ENCODE measurements around the gene KCTD15. TPM values are rescaled to one million over a fixed set of nuclear protein-coding genes. Genes with fewer than 3 reads are reported as not detected.

Gene KCTD15
- total RNA-seq, 1 experiment from 2014 or later, result 41.5 TPM

DNA sequence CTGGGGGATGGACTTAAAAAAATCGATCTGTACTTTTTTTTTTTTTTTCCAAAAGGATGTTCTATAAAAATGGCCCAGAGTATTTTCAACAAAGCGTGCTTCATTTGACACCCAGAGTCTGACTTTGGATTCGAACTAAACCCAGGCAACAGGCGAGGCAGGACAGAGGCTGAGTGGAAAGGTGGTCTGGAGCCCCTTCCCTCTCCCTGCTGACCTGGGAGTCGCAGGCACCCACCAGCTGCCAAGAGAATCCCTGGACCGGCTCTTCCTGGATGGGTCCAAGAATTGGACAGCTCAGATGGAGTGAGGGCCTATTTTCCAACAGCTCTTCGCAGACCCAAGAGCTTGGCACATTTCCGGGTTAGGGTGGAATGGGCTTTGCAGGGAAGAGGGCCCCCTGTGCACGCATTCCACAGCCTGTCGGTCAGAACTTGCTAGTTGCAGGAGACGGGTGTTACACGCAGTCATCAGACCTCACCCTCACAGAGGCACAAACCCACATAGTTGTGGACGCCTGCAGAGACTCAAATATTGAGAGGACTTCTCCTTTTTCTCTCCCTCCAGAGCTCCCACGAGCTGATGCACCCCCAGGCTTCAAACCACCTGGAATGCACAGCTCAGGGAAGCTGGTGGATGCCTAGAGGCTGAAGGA lies 15.2 kb downstream of the KCTD15 start (continued):
- TF ChIP-seq, protein P1, sequence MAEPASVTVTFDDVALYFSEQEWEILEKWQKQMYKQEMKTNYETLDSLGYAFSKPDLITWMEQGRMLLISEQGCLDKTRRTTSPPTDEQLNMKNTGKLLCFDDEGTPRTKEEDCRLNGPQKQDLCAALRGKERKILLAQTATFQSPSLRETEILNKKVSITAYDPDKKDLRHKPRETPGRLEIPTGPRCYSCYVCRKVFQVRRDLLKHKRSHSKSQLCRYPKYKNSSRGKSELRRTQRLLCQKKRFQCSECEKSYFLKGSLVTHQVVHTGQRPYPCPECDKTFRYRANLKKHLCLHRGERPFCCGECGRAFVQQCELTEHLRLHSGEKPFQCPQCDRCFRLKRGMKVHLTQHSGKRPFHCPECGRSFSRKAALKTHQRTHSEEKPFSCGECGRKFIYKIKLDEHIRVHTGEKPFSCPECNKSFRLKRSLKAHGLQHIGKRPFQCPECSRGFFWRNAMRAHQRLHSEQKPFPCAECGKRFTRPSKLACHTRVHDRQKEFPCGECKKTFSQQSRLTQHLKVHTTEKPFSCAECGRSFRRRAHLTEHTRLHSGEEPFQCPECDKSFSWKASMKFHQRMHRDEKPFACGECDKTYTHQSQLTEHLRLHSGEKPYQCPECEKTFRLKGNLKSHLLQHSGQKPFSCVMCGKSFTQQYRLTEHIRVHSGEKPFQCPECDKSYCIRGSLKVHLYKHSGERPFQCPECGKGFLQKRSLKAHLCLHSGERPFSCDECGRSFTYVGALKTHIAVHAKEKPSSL (CRISPR knock-in tag; conservative IDR thresholded peaks at IDR 0.05), result no peak
- TF ChIP-seq MXD4 (CRISPR knock-in tag; IDR thresholded peaks at IDR 0.05; ENCODE audit: borderline replicate concordance), result no peak

DNA sequence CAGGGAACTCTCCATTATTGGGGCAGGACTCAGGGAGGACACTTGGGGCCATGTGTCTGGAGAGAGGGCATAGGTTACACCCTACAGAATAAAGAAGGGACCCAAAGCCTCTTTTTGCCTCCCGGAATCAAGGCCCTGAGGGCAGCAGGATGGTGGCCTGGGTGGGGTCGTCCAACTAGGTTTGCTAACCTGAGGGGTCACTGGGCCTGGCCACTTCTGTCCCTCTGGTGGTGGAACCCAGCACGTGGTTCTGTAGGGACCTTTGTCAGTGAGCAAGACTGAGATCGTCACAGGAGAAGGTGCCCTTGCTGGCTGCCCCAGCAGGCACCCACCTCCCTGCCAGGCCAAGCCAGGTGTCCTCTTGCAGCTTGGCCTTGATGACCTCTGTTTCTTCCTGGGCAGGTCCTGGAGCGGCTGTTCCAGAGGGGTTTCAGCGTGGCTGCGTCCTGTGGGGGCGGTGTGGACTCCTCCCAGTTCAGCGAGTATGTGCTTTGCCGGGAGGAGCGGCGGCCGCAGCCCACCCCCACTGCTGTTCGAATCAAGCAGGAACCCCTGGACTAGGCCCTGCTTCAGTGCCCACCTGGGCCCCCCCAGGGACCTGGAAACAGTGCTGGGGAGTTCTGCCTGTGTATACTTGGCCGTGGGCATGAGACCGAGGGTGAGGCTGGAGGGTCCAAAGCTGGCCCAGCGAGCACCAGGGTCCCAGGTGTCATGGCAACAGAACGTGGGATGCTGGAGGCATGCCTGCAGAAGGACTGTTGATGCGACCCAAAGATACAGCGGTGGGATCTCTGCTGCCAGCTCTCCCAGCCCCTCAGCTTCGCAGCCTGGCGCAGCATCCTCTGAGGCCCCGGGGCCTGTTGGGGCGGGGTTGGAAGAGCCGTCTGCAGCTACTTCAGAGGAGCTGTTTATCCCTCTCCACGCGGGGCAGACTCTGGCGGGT lies 16.0 kb downstream of the KCTD15 start:
- Mint-ChIP-seq H3K27me3 (ENCODE audit: low read depth) (no peaks in the 10 kb centered on the region), H3K27ac (no peak overlapping the region), H3K9me3 (no peaks in the 10 kb centered on the region), H3K4me3 (no peak overlapping the region), H3K4me1 (peaks cover 12% of the 10 kb centered on the region), H3K36me3 (peaks cover 13% of the 10 kb centered on the region)
- POLR2A ChIA-PET, result interaction anchor here (0.7 kb wide), 1 partner anchor 688 kb away, joined by 3 read pairs; no protein-coding TSS in a partner anchor
- ATAC-seq (no peak), DNase-seq (ENCODE audit: low spot score) (no peak)
- CTCF ChIA-PET, result interaction anchor here (1.6 kb wide), 2 partner anchors 15 to 18 kb away, joined by 4 to 5 read pairs; no protein-coding TSS in a partner anchor
- TF ChIP-seq ZNF121 (CRISPR knock-in tag; IDR thresholded peaks at IDR 0.05), result no peak
- TF ChIP-seq OVOL2 (CRISPR knock-in tag; IDR thresholded peaks at IDR 0.05; ENCODE audit: borderline replicate concordance), result no peak
- TF ChIP-seq GTF2I (CRISPR knock-in tag; conservative IDR thresholded peaks at IDR 0.05), result no peak
- TF ChIP-seq, protein P2, sequence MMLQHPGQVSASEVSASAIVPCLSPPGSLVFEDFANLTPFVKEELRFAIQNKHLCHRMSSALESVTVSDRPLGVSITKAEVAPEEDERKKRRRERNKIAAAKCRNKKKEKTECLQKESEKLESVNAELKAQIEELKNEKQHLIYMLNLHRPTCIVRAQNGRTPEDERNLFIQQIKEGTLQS (CRISPR knock-in tag; conservative IDR thresholded peaks at IDR 0.05), result no peak

DNA sequence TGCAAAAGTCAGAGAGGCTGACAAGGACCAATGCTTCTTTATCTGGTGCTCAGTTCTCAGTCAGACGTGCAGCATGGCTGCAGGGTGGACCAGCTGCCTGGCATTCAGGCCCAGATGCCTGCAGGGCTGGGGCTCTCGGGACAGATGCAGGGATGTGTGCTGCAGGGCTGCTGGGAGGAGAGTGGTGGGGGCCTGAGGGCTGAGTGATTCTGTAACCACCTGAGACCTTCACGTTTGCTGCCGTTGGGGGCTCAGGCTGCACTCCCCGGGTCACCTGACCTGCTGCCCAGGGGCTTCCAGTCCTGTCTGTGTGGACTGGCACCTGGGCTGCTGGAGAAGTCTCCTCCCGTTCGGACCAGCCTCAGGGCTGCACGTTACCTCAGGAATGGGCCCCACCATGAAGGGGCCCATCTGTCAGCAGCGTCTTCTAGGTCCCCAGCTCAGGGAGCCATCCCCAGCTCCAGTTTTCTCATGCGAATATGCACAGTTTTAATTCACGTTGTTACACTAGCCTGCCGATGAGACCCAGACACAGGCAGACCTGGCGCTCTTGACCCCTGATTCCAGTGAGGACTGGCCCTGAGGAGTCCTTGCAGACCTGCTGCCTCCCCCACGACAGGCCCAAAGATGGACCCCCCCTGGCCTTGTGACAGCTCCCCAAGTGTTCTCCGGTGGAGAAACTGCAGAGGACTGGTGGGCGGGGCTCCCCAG lies 16.9 kb downstream of the KCTD15 start:
- no peaks in the 10 kb centered on the region for H3K27me3 Mint-ChIP-seq (ENCODE audit: low read depth)
- TF ChIP-seq, protein P2 (CRISPR knock-in tag; conservative IDR thresholded peaks at IDR 0.05), result no peak
- TF ChIP-seq, protein P3, sequence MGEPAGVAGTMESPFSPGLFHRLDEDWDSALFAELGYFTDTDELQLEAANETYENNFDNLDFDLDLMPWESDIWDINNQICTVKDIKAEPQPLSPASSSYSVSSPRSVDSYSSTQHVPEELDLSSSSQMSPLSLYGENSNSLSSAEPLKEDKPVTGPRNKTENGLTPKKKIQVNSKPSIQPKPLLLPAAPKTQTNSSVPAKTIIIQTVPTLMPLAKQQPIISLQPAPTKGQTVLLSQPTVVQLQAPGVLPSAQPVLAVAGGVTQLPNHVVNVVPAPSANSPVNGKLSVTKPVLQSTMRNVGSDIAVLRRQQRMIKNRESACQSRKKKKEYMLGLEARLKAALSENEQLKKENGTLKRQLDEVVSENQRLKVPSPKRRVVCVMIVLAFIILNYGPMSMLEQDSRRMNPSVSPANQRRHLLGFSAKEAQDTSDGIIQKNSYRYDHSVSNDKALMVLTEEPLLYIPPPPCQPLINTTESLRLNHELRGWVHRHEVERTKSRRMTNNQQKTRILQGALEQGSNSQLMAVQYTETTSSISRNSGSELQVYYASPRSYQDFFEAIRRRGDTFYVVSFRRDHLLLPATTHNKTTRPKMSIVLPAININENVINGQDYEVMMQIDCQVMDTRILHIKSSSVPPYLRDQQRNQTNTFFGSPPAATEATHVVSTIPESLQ (CRISPR knock-in tag; IDR thresholded peaks at IDR 0.05), result no peak
- TF ChIP-seq GTF2I (CRISPR knock-in tag; conservative IDR thresholded peaks at IDR 0.05) (no peak), IRF2 (CRISPR knock-in tag; IDR thresholded peaks at IDR 0.05; ENCODE audit: borderline replicate concordance, low read depth) (no peak), MXD4 (CRISPR knock-in tag; IDR thresholded peaks at IDR 0.05; ENCODE audit: borderline replicate concordance) (no peak), ZNF263 (CRISPR knock-in tag; IDR thresholded peaks at IDR 0.05; ENCODE audit: low read depth) (no peak)
- H3K4me1 Mint-ChIP-seq, result peaks cover 13% of the 10 kb centered on the region
- H3K4me3 Mint-ChIP-seq, result no peak overlapping the region
- DNase-seq (ENCODE audit: low spot score) (no peak), ATAC-seq (no peak)
- H3K36me3 Mint-ChIP-seq, result peaks cover 7% of the 10 kb centered on the region
- ChIA-PET POLR2A (no interaction called here), CTCF (interaction anchor here (0.8 to 1.6 kb wide), 5 partner anchors 16 to 283 kb away, joined by 3 to 5 read pairs (median 3); no protein-coding TSS in a partner anchor)
- H3K9me3 Mint-ChIP-seq, result no peaks in the 10 kb centered on the region
- no peak overlapping the region for H3K27ac Mint-ChIP-seq

Data from WTC11 (cell line).